OCI-LY3 (cell line): Measurements from ENCODE around the gene FCGBP.
"Not testable (repeated sequence)": the region's sequence is repeated elsewhere in the genome, so short reads cannot be mapped to it uniquely, and the experiment has no call there.

Source experiments
- EZH2phosphoT487 ChIP-seq: fragments of 200-600 bp; shearing (Covaris generic); IDR thresholded peaks from 2 replicates; pipeline ENCODE4 v1.6.1; 2018; ENCODE audit warnings: antibody characterized with exemption, mixed run types, low read depth
- TF ChIP-seq, protein P1 (sequence below): fragments of 200-600, 300-600 bp; sonication (generic); IDR thresholded peaks from 2 replicates; pipeline ENCODE4 v1.5.1; 2014; ENCODE audit warnings: antibody characterized with exemption, low read length, low read depth

DNA sequence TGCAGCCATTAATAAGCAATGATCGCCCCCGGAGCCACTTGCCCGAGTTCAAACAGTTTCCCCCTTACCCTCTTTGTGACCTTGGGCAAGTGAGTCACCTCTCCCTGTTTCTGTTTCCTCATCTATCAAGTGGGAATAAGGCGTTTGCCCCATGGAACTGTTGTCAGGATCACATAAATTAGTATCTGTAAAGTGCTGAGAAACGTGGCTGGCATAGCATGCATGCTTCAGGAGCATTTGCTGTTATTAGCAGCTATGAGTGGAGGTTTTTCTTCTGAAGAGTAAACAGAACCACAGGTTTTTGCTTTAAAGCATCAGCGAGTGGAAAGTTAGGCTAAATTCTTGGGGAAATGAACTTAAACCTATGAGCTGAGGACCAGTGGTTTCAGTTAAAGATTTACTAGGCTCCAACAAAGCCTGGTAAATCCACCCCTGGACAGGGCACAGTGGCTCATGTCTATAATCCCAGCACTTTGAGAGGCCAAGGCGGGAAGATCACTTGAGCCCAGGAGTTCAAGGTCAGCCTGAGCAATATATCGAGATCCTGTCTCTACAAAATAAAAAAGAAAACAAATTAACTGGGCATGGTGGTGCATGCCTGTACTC is 30.8 kb downstream of the FCGBP start:
- TF ChIP-seq, protein P1, sequence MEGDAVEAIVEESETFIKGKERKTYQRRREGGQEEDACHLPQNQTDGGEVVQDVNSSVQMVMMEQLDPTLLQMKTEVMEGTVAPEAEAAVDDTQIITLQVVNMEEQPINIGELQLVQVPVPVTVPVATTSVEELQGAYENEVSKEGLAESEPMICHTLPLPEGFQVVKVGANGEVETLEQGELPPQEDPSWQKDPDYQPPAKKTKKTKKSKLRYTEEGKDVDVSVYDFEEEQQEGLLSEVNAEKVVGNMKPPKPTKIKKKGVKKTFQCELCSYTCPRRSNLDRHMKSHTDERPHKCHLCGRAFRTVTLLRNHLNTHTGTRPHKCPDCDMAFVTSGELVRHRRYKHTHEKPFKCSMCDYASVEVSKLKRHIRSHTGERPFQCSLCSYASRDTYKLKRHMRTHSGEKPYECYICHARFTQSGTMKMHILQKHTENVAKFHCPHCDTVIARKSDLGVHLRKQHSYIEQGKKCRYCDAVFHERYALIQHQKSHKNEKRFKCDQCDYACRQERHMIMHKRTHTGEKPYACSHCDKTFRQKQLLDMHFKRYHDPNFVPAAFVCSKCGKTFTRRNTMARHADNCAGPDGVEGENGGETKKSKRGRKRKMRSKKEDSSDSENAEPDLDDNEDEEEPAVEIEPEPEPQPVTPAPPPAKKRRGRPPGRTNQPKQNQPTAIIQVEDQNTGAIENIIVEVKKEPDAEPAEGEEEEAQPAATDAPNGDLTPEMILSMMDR, result not testable (repeated sequence)
- not testable (repeated sequence) for TF ChIP-seq EZH2phosphoT487
